Measurements from ENCODE around the gene FHIT. TPM values are rescaled to one million over a fixed set of nuclear protein-coding genes. Genes with fewer than 3 reads are reported as not detected.

Gene FHIT
- total RNA-seq, 1 experiment from 2014 or later: 20.1 TPM

DNA sequence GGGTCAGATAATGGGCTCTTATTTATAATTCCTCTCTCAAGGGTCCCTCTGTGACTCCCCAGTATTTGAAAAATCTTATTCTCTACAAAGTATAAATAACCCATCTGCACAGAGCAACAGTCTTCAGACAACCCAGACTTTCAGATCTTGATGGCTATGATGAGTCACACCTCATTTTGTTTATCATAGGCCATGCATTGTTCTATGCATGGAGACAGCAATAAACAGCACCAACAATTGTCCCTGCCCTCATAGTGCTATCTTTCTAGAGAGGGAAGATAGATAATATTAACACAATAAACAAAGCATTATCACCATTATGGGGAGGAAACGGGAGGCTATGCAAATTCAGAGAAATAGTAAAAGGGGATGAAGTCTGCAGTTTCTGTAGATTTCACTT is 13.4 kb downstream of the FHIT start:
- intact Hi-C loops (cut with micrococcal nuclease): no loop called here
- no peak for TF ChIP-seq CTCF (IDR thresholded peaks at IDR 0.05; ENCODE audit: unreplicated experiment)
- H3K36me3 Mint-ChIP-seq (ENCODE audit: insufficient read depth, unreplicated experiment): no peaks in the 10 kb centered on the region
- no peaks in the 10 kb centered on the region for H3K27me3 Mint-ChIP-seq (ENCODE audit: insufficient read depth, unreplicated experiment)
- CTCF ChIA-PET: no interaction called here
- H3K4me1 Mint-ChIP-seq (ENCODE audit: insufficient read depth, unreplicated experiment): peaks cover 3% of the 10 kb centered on the region
- BruUV-seq (replicated peaks): no TSS peak
- peak; percentile 3 for DNase-seq (ENCODE audit: unreplicated experiment)
- POLR2A ChIA-PET: interaction anchor here (1.9 kb wide), 1 partner anchor 11 kb away, joined by 7 read pairs; no protein-coding TSS in a partner anchor
- H3K27ac Mint-ChIP-seq (ENCODE audit: low read depth, unreplicated experiment): no peak overlapping the region
- no peak overlapping the region for H3K4me3 Mint-ChIP-seq (ENCODE audit: unreplicated experiment)
- no peaks in the 10 kb centered on the region for H3K9me3 Mint-ChIP-seq (ENCODE audit: unreplicated experiment)

DNA sequence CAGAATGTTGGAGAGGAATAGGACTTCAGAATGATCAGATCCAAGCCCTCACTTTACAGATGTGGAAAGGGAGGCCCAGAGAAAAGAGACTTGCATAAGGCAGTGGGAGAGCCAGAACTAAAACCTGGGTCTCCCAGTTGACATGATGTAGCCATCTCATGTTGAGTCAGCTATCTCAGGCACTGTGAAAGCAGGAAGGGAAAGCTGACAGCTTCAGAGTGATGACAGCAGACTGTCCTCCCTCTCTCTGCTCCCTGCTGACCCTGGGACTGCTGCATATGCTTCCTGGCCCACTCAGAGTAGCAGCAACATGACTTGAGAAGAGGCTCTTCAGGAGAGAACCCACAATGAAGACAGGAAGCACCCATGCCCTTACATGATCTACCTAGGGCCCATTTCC is 14.7 kb downstream of the FHIT start:
- intact Hi-C loops (cut with micrococcal nuclease): no loop called here
- no peaks in the 10 kb centered on the region for H3K36me3 Mint-ChIP-seq (ENCODE audit: insufficient read depth, unreplicated experiment)
- BruUV-seq (replicated peaks): no TSS peak
- no peak overlapping the region for H3K4me3 Mint-ChIP-seq (ENCODE audit: unreplicated experiment)
- no peak overlapping the region for H3K27ac Mint-ChIP-seq (ENCODE audit: low read depth, unreplicated experiment)
- no peak for TF ChIP-seq CTCF (IDR thresholded peaks at IDR 0.05; ENCODE audit: unreplicated experiment)
- no peaks in the 10 kb centered on the region for H3K9me3 Mint-ChIP-seq (ENCODE audit: unreplicated experiment)
- DNase-seq (ENCODE audit: unreplicated experiment): peak; percentile 11
- peaks cover 3% of the 10 kb centered on the region for H3K4me1 Mint-ChIP-seq (ENCODE audit: insufficient read depth, unreplicated experiment)
- ChIA-PET POLR2A (interaction anchor here (0.7 kb wide), 2 partner anchors 14 to 1092 kb away, joined by 3 read pairs; no protein-coding TSS in a partner anchor), CTCF (no interaction called here)
- H3K27me3 Mint-ChIP-seq (ENCODE audit: insufficient read depth, unreplicated experiment): no peaks in the 10 kb centered on the region

- POLR2A ChIA-PET: no interaction called here
- intact Hi-C loops (cut with micrococcal nuclease): no loop called here
Measured at GRCh38 chr3:61233746-61234145, 17.5 kb downstream of the FHIT start.

DNA sequence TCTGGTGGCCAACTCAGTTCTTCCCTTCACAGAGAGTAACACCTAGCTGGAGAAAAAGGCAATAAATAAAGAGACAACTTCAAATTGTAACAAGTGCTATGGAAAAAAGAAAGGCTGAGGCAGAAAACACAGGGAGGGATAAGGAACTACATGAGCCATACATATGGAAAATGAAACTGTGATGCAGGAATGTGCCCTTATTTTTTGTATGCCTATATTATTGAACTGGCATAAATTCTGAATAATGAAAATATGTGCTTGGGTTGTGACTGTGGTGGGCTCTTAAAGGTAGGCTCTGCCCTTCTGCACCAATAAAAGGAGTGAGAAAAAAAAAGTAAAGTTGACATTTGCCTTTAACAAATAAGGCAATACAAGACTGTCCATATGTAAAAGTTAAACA is 19.6 kb downstream of the FHIT start:
- ChIA-PET POLR2A (no interaction called here), CTCF (no interaction called here)
- no peaks in the 10 kb centered on the region for H3K9me3 Mint-ChIP-seq (ENCODE audit: unreplicated experiment)
- no peak for DNase-seq (ENCODE audit: unreplicated experiment)
- no peak overlapping the region for H3K4me3 Mint-ChIP-seq (ENCODE audit: unreplicated experiment)
- H3K36me3 Mint-ChIP-seq (ENCODE audit: insufficient read depth, unreplicated experiment): no peaks in the 10 kb centered on the region
- intact Hi-C loops (cut with micrococcal nuclease): no loop called here
- no peak for TF ChIP-seq CTCF (IDR thresholded peaks at IDR 0.05; ENCODE audit: unreplicated experiment)
- no TSS peak for BruUV-seq (replicated peaks)
- H3K27ac Mint-ChIP-seq (ENCODE audit: low read depth, unreplicated experiment): no peak overlapping the region
- no peaks in the 10 kb centered on the region for H3K27me3 Mint-ChIP-seq (ENCODE audit: insufficient read depth, unreplicated experiment)
- peaks cover 3% of the 10 kb centered on the region for H3K4me1 Mint-ChIP-seq (ENCODE audit: insufficient read depth, unreplicated experiment)

More at GRCh38 chr3:61233746-61234145, 17.5 kb downstream of the FHIT start:
- peaks cover 3% of the 10 kb centered on the region for H3K4me1 Mint-ChIP-seq (ENCODE audit: insufficient read depth, unreplicated experiment)
- no peaks in the 10 kb centered on the region for H3K9me3 Mint-ChIP-seq (ENCODE audit: unreplicated experiment)
- H3K27ac Mint-ChIP-seq (ENCODE audit: low read depth, unreplicated experiment): no peak overlapping the region
- CTCF ChIA-PET: interaction anchor here (0.7 kb wide), 1 partner anchor 364 kb away, joined by 3 read pairs; no protein-coding TSS in a partner anchor
- BruUV-seq (replicated peaks): no TSS peak
- DNase-seq (ENCODE audit: unreplicated experiment): no peak
- H3K4me3 Mint-ChIP-seq (ENCODE audit: unreplicated experiment): no peak overlapping the region
- no peaks in the 10 kb centered on the region for H3K27me3 Mint-ChIP-seq (ENCODE audit: insufficient read depth, unreplicated experiment)
- no peaks in the 10 kb centered on the region for H3K36me3 Mint-ChIP-seq (ENCODE audit: insufficient read depth, unreplicated experiment)
- TF ChIP-seq CTCF (IDR thresholded peaks at IDR 0.05; ENCODE audit: unreplicated experiment): no peak

Data from MCF 10A (cell line).